Lung microvascular endothelial cell (primary cell): Measurements from ENCODE around the gene FIBCD1. TPM values are rescaled to one million over a fixed set of nuclear protein-coding genes. Genes with fewer than 3 reads are reported as not detected.

Experiments
- DNase-seq, 2 donors: peaks; one replicate each; pipeline versions ENCODE4 v3.0.0 to v3.0.0-alpha.2; 2010; ENCODE audit warnings: low read depth in 2 of 2
- total RNA-seq: library from RNA; depleted of rRNA; stranded (reverse); fragments of >200 nt; gene quantifications from 2 replicates; pipeline ENCODE4 v1.2.1, GENCODE V29; 2014

FIBCD1 gene
- total RNA-seq, 1 donor from 2014 or later, result not detected

DNA sequence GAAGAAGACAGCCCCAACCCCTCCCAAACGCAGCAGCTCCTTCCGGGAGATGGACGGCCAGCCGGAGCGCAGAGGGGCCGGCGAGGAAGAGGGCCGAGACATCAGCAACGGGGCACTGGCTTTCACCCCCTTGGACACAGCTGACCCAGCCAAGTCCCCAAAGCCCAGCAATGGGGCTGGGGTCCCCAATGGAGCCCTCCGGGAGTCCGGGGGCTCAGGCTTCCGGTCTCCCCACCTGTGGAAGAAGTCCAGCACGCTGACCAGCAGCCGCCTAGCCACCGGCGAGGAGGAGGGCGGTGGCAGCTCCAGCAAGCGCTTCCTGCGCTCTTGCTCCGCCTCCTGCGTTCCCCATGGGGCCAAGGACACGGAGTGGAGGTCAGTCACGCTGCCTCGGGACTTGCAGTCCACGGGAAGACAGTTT lies 54.9 kb downstream of the FIBCD1 start:
- DNase-seq, result no peak

DNA sequence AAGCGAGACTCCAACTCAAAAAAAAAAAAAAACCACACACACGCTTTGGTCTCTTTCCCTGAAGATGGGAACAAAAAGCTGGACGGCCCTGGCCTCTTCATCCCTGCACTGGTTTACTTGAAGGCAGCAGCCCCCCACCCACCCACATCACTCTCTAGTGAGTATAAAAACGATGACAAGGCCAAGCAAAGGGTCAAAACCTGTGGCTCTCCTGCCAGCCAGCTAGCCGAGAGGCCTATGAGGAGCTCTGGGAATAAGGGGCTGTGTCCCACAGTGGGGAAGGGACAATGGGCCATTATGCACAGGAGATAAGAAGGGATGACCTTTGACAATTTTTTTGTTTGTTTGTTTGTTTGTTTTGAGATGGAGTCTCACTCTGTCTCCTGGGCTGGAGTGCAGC lies 55.6 kb downstream of the FIBCD1 start:
- no peak for DNase-seq

DNA sequence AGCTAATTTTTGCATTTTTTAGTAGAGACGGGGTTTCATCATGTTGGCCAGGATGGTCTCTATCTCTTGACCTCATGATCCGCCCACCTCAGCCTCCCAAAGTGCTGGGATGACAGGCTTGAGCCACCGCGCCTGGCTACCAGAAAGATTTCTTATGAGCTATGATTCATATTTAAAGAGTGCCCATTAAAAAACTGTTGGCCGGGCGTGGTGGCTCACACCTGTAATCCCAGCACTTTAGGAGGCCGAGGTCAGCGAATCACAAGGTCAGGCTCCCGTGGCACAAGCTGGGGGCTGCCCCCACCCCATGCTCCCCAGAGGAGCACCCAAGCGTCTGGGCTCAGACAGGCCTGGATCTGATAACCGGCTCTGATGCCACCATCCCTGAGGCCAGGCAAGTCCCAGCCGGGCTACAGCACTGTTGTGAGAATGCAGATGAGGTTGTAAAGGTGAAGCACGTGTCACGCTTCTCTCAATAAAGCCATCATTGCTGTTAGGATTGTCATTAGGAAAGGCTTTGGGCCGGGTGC lies 56.3 kb downstream of the FIBCD1 start:
- no peak for DNase-seq

DNA sequence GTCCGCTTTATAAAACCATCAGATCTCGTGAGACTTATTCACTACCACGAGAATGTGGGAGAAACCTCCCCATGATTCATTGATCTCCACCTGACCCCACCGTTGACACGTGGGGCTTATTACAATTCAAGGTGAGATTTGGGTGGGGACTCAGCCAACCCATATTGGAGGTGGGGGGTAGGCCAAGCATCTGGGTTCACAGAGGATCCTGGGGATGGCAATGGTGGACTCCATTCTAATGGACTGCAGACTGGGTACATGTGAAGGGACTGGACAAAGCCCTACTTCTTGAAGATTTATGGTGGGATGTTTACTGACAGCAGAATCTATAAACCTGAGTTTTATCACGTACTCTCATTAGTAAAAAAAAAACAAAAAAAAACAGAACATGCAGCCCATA lies 57.5 kb downstream of the FIBCD1 start:
- DNase-seq, result no peak

DNA sequence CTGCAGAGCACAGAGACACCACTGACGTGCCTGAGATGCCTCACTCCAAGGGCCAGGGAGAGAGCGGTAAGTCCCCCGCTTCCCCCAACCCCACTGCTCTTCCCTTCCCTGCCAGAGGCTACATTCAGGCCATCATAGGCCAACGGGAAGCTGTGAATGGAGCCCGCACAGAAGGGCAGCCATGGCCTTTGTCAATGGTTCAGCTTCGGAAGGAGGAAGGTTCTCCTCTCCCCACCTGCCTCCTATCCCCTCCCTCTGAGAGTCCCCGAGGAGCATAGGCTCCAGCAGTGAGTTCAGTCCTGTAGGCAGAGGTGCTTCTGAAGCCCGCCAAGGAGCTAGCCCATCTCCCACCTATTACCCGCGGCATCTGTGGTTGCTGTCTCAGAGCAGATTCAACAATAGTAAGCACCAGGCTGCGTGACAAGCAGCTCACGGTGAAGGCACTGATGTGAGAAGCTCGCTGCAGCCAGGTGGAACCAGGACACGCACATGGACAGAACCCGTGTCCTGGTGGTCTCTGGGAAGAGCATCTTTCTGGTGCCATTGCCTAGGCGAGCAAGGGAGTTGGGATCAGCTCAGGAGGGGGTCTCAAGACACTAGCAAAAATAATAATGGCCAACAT lies 58.3 kb downstream of the FIBCD1 start:
- DNase-seq, result no peak

DNA sequence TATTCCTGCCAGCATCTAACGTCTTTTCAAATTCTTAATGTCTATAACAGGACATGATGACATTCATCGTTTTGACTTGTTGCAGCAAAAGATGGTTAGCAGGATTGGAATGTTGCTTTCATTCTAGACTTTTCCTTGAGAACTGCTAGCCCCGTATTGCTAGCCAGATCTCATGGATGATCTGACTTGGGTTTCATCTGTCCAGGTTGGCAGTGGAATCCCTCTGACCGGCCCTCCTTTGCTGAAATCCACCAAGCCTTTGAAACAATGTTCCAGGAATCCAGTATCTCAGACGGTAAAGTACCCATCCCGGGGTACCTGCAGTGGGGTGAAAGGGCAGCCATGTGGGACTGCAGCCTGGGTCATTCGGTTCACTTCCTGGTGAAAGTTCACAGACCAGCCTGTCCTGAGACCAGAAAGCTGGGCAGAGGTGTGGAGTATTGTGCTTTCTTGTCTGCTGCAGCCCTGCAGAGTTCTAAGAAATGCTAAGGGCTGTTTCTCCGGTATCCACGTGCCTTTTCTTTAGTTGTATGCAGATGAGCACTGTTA lies 59.1 kb downstream of the FIBCD1 start:
- no peak for DNase-seq

DNA sequence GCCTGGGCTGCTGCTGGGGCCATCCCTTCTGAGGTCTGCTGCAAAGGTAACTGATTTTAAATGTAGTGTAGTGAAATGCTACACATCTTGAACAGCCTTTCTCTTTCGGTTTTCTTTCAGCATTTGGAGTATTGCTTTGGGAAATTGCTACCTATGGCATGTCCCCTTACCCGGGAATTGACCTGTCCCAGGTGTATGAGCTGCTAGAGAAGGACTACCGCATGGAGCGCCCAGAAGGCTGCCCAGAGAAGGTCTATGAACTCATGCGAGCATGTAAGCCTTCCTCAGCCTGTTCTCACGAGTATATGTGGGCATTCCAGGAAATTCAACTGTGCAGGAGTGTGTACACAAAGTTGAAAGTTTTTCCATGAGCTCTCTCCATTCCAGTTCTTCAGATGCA lies 60.8 kb downstream of the FIBCD1 start:
- DNase-seq, result no peak

DNA sequence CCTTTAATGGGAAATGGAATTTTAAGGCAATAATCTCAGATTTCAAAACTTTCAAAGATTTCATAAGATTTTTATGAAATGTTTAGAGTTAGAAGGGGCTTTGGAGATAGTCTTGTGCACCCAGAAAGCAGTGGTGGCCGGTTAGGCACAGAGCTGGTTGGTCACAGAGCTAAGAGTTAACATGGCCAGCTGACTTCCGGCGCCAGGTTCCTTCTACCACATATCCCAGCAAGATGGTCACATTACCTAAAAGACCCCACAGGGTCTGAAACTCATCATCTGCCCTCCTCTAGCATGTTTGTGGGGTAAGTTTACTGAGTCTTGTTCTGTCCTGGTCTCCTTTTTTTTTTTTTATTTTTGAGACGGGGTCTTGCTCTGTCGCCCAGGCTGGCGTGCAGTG lies 61.7 kb downstream of the FIBCD1 start:
- no peak for DNase-seq

DNA sequence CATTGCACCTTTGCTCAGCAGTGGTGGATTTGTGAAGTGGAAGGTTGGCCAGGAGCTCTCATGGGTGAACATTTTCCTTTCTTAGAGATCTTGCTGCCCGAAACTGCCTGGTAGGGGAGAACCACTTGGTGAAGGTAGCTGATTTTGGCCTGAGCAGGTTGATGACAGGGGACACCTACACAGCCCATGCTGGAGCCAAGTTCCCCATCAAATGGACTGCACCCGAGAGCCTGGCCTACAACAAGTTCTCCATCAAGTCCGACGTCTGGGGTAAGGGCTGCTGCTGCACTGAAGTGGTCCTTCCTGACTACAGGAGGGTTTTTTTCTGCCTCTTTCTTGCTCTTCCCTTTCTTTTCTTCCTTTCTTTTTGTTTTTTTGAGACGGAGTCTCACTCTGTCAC lies 64.3 kb downstream of the FIBCD1 start:
- no peak for DNase-seq

DNA sequence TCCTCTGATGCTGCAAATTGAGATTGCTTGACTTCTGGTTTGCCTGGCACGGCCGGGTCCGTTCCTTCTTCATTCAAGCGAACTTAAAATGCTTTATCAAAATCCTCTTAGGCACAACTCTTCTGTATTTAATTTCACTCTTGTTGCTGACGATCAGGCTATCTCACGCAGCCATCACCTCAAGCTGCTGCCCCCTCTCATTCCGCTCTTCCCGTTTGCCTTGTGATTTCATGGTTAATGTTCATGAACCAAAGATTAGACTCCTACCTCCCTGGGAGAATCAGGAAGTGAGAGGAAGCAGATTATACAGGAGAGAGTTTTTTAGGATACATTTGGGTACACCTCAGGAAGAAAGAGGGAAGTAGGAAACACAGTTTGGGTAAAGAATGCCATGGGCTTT lies 65.1 kb downstream of the FIBCD1 start:
- no peak for DNase-seq

DNA sequence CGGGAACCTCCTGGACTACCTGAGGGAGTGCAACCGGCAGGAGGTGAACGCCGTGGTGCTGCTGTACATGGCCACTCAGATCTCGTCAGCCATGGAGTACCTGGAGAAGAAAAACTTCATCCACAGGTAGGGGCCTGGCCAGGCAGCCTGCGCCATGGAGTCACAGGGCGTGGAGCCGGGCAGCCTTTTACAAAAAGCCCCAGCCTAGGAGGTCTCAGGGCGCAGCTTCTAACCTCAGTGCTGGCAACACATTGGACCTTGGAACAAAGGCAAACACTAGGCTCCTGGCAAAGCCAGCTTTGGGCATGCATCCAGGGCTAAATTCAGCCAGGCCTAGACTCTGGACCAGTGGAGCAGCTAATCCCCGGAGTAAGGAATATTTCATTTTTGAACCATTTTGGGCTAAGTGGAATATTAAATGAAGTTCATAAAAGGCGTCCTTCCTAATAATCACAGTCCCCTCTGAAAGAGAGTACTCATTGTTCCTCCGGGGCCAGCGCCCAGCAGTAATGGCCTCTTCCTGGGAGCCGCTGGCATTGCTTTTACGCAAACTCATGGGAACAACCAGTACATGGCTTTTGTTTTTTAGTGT lies 66.0 kb downstream of the FIBCD1 start:
- no peak for DNase-seq

DNA sequence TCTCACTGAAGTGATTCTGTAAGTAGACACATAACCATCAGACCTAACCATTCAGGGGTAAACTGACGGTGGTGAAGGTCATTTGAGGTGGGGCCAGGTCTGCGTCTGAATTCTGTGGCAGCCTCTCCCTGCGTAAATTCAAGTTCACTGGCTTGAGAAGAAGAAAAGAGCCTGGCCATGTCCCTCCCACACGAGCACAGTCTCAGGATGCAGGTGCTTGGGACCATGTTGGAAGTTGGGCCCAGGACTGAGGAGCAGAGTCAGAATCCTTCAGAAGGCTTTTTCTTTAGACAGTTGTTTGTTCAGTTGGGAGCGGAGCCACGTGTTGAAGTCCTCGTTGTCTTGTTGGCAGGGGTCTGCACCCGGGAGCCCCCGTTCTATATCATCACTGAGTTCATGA lies 66.5 kb downstream of the FIBCD1 start:
- DNase-seq, result no peak

DNA sequence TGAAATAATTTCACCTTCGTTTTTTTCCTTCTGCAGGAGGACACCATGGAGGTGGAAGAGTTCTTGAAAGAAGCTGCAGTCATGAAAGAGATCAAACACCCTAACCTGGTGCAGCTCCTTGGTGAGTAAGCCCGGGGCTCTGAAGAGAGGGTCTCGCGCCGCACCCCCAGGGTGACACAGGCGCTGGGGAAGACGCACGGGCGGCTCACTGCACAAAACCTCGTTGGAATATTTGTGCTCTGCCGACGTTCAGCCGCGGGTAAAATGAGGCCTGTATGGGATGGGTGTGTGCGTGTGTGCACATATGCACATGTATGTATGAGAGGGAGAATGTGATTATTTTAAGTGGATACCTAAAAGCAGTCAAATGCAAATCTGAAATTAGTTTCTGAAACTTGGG lies 67.0 kb downstream of the FIBCD1 start:
- no peak for DNase-seq

DNA sequence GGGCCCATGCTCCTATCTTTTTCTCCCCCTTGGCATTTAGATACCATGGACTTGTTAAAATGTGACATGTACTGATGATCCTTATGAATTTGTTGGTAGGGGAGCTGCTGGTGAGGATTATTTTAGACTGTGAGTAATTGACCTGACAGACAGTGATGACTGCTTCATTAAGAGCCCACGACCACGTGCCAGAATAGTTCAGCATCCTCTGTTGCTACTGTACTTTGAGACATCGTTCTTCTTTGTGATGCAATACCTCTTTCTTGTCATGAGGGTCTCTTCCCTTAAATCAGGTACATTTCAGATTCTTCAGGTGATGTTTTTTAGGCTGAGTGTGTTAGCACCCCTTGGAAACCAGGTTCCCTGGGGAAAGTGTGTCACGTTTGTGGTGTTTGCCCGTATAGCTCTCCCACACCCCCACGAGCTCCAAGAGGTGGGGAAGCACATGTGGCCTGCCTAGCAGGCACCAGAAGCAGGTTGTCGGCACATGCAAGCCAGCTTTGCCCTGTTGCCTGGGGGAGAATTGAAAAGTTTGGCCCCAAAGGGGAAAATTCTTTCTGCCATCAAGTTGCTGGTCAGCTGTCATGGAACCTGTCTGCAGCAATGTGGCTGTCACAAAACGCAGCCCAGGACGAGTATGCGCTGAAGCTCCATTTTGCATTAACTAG lies 67.5 kb downstream of the FIBCD1 start:
- DNase-seq, result no peak

DNA sequence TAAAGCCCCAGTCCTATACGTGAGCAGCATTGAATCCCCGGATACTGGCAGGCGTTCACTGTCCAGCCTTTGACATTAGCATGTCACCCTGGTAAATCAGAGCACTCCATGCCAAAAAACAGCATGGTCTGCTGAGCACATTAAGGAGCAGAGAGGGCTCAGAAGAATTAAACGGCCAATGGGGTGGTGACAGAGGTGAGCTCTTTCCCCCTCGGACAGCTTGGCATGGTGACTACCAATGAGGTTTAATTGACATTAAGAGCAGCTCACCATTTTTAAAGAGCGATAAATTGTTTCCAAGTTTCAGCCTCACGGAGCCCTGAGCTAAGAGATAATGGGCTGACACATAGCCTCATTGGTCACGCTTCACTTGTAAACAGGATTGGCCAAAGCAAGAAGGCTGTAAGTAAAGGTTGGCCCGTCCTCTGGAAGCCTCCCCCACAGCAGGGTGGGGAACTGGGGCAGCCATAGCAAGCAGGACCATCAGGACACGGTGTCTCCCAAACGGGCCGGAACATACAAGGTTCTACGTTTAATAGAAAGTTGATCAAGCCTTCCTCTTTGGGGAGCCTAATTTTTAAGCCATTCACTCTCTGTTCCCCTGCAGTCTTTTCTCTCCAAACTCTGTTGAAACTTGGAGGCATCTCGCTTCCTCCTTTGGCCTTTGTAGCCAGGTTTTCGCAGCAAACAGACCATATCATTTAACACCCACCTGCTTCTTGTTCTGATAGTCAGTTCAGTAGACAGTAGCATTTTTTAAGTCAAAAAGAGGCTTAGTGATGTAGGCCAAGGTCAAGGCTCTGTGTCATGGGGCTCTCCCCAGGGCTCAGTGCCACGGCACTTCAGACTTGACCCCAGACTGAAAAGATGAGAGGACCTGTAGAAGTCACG lies 68.3 kb downstream of the FIBCD1 start:
- no peak for DNase-seq

DNA sequence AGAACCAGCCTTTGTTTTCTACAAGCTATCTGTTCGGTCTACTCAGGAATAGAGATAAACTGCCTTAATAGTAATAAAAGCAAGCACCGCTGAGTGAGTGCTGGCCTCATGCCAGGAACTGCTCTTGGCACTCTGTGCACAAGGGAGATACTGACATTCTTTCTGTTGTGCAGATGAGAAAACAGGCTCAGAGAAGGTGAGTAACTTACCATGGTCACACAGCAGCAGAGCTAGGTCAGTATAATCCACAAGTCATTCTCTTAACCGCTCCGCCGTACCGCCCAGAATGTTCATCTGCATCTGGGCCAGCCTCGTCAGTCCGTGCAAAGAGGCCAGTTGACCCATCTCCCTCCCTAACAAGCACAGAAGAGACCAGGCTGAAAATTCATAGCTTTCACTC lies 69.8 kb downstream of the FIBCD1 start:
- peak; percentile 29 to 86 for DNase-seq

DNA sequence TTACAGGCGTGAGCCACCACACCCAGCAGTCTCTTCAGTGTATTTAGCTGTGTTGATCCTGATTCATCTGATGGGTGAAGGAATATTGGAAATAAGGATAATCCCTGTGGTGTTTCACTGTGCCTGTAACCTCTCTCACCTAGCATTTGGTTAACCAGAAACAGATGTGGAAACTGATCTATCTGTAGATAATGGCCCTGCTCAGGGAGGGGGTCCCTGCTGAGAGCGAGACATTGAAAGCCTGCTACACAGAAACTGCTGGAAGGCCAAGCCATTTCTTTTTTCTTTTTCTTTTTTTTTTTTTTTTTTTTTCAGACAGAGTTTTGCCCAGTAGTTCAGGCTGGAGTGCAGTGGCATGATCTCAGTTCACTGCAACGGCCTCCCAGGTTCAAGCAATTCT lies 70.8 kb downstream of the FIBCD1 start:
- no peak for DNase-seq

DNA sequence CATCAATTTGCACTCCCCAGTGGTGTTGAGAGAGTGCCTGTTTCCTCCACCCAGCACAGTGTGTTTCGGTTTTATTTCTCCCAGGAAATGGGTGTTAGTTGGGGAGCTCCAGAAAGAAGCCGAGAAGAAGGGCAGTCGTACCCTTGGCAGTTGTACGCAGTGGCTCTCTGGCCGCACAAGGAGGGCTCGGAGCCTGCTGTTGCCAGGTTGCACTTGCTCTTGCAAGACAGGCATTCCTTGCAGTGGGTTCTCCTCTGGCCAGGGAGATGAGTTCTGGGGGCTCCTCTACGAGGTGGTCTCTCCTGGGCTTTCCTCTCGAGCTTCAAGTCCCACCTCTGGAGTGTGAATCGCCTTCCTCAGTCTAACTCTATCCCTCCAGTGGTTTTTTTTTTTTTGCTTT lies 71.5 kb downstream of the FIBCD1 start:
- DNase-seq, result no peak

DNA sequence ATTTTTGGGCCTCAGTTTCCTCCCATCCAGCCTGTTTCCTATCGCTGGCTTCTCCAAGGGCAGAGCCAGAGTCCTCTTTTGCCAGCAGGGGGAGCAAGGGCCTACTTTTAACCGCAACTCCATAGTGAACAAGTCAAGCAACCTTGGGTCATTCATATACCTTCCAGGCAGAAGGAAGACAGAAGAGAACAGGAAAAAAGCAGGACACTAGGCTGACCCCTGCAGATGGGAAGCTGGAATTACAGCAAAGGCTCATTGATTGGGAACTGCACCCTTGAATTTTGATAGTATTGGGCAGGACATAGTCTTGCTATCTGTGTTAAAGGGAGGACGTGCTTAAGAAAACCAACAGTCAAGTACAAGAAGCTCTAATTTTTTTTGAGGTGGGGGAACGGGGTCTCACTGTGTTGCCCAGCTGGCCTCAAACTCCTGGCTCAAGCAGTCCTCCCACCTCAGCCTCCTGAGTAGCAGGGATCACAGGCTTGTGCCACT lies 72.5 kb downstream of the FIBCD1 start:
- DNase-seq, result peak; percentile 73 to 77

DNA sequence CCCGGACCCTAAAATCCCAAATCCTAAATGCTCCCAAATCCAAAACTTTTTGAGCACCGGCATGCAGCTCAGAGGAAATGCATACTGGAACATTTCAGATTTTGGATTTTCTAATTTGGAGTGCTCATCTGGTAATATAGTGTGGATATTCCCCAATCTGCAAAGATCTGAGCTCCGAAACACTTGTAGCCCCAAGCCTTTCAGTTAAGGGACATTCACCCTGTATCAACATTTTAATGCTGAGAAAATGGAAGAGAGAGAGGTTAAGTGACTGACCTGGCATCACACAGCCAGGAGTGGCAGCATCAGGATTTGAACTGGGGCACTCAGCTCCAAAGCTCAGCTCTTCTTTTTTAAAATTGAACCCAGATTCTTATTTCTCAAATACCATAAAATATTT lies 73.1 kb downstream of the FIBCD1 start:
- no peak for DNase-seq

DNA sequence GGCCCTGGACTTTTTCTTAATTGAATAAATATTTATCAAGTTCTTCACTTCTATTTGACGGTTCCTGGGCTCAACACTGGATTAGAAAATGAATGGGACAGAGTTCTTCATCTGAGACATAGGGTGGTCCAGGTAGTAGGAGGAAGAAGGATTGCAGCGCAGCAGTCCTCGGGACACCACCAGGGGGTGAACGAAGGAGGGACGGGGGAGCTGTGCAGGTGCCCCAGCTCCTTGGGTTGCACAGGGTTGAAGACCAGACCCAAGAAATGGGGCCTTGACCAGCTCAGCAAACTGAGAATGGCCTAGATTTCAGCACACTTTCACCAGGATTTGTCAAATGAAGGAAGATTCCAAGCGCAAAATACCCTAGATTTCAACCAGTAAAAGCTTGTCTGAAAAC lies 74.5 kb downstream of the FIBCD1 start:
- DNase-seq, result no peak

DNA sequence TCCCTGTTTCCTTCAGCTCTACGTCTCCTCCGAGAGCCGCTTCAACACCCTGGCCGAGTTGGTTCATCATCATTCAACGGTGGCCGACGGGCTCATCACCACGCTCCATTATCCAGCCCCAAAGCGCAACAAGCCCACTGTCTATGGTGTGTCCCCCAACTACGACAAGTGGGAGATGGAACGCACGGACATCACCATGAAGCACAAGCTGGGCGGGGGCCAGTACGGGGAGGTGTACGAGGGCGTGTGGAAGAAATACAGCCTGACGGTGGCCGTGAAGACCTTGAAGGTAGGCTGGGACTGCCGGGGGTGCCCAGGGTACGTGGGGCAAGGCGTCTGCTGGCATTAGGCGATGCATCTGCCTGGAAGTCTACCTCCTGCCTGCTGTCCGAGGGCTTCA lies 76.3 kb downstream of the FIBCD1 start:
- DNase-seq, result no peak
